Activated T-helper 2 cell treated with anti-CD3 and anti-CD28 coated beads, Interferon-gamma antibody, Interleukin-2, Interleukin-4, amounts not matched to agents 10 μg/mL and 5 μg/mL and 100 μg/mL, durations not matched to agents 14 hours and 24 hours and 36 hours (primary cell): ENCODE results near the gene ATXN2. TPM values are rescaled to one million over a fixed set of nuclear protein-coding genes. Genes with fewer than 3 reads are reported as not detected.
"Not testable (repeated sequence)": the region's sequence is repeated elsewhere in the genome, so short reads cannot be mapped to it uniquely, and the experiment has no call there.

Source experiments
- DNase-seq: peaks from one replicate; pipeline ENCODE4 v3.0.0; 2021; ENCODE audit warnings: low spot score
- H3K27ac Mint-ChIP-seq: one replicate; pipeline ENCODE4 v1.8.0; 2021; ENCODE audit warnings: mixed read lengths
- H3K27me3 Mint-ChIP-seq: one replicate; pipeline ENCODE4 v1.8.0; 2021; ENCODE audit warnings: low read depth, mixed read lengths
- H3K36me3 Mint-ChIP-seq: one replicate; pipeline ENCODE4 v1.8.0; 2021; ENCODE audit warnings: low read depth, mixed read lengths
- H3K4me1 Mint-ChIP-seq: one replicate; pipeline ENCODE4 v1.8.0; 2021; ENCODE audit warnings: low read depth, mixed read lengths
- H3K4me3 Mint-ChIP-seq: one replicate; pipeline ENCODE4 v1.8.0; 2021; ENCODE audit warnings: low read depth, mild to moderate bottlenecking, moderate library complexity, mixed read lengths
- H3K9me3 Mint-ChIP-seq: one replicate; pipeline ENCODE4 v1.8.0; 2021; ENCODE audit warnings: mixed read lengths
- intact Hi-C: fragments of 100-400 bp; cut with micrococcal nuclease; formaldehyde crosslinking; loops from one replicate; pipeline ENCODE4 v1.15.1; 2023
- total RNA-seq: library from RNA; stranded (reverse); gene quantifications from 2 replicates; pipeline ENCODE4 v1.2.3, GENCODE V29; 2022

Gene ATXN2
- total RNA-seq, 1 donor from 2014 or later = 51.6 TPM

GRCh38 chr12:111460111-111460510 lies 139.0 kb downstream of the ATXN2 start:
- not testable (repeated sequence) for H3K4me1 Mint-ChIP-seq, H3K27ac Mint-ChIP-seq

GRCh38 chr12:111458546-111459172 lies 140.5 kb downstream of the ATXN2 start:
- no peaks in the 10 kb centered on the region for H3K9me3 Mint-ChIP-seq
- peaks cover 25% of the 10 kb centered on the region for H3K36me3 Mint-ChIP-seq
- H3K27ac Mint-ChIP-seq = no peak overlapping the region
- H3K4me1 Mint-ChIP-seq = no peaks in the 10 kb centered on the region
- H3K4me3 Mint-ChIP-seq = no peak overlapping the region
- no peak for DNase-seq
- intact Hi-C loops = no loop called here
- no peaks in the 10 kb centered on the region for H3K27me3 Mint-ChIP-seq

More at GRCh38 chr12:111460111-111460510, 139.0 kb downstream of the ATXN2 start:
- intact Hi-C loops, H3K27me3 Mint-ChIP-seq, H3K4me3 Mint-ChIP-seq, DNase-seq, H3K9me3 Mint-ChIP-seq: not testable (repeated sequence)
- H3K36me3 Mint-ChIP-seq = peaks cover 23% of the 10 kb centered on the region

GRCh38 chr12:111457577-111457976 lies 141.5 kb downstream of the ATXN2 start:
- no peak overlapping the region for H3K27ac Mint-ChIP-seq

GRCh38 chr12:111457071-111457470 lies 142.0 kb downstream of the ATXN2 start:
- Mint-ChIP-seq H3K4me3 (no peak overlapping the region), H3K36me3 (peaks cover 31% of the 10 kb centered on the region), H3K4me1 (no peaks in the 10 kb centered on the region), H3K27me3 (no peaks in the 10 kb centered on the region), H3K27ac (no peak overlapping the region), H3K9me3 (no peaks in the 10 kb centered on the region)
- no peak for DNase-seq
- intact Hi-C loops = no loop called here

More at GRCh38 chr12:111457577-111457976, 141.5 kb downstream of the ATXN2 start:
- no peak for DNase-seq
- Mint-ChIP-seq H3K27me3 (no peaks in the 10 kb centered on the region), H3K9me3 (no peaks in the 10 kb centered on the region), H3K4me3 (no peak overlapping the region), H3K4me1 (no peaks in the 10 kb centered on the region), H3K36me3 (peaks cover 31% of the 10 kb centered on the region)
- intact Hi-C loops = no loop called here

GRCh38 chr12:111455448-111456320 lies 143.4 kb downstream of the ATXN2 start:
- Mint-ChIP-seq H3K4me3 (no peak overlapping the region), H3K4me1 (peaks cover 11% of the 10 kb centered on the region), H3K27ac (no peak overlapping the region), H3K9me3 (no peaks in the 10 kb centered on the region), H3K27me3 (no peaks in the 10 kb centered on the region), H3K36me3 (peaks cover 43% of the 10 kb centered on the region)
- intact Hi-C loops = no loop called here
- DNase-seq = no peak

GRCh38 chr12:111454716-111455447 lies 144.2 kb downstream of the ATXN2 start:
- H3K27me3 Mint-ChIP-seq = no peaks in the 10 kb centered on the region
- DNase-seq = no peak
- intact Hi-C loops = no loop called here
- H3K4me3 Mint-ChIP-seq = no peak overlapping the region
- H3K27ac Mint-ChIP-seq = no peak overlapping the region
- peaks cover 19% of the 10 kb centered on the region for H3K4me1 Mint-ChIP-seq
- H3K36me3 Mint-ChIP-seq = peaks cover 51% of the 10 kb centered on the region
- no peaks in the 10 kb centered on the region for H3K9me3 Mint-ChIP-seq

- Mint-ChIP-seq H3K27ac (no peak overlapping the region), H3K4me3 (no peak overlapping the region), H3K27me3 (no peaks in the 10 kb centered on the region), H3K36me3 (peaks cover 57% of the 10 kb centered on the region), H3K4me1 (peaks cover 25% of the 10 kb centered on the region), H3K9me3 (no peaks in the 10 kb centered on the region)
- intact Hi-C loops = no loop called here
- DNase-seq = no peak
Measured at GRCh38 chr12:111454311-111454710, 144.8 kb downstream of the ATXN2 start.

GRCh38 chr12:111453071-111453989 lies 145.8 kb downstream of the ATXN2 start:
- Mint-ChIP-seq H3K27ac (no peak overlapping the region), H3K9me3 (no peaks in the 10 kb centered on the region), H3K27me3 (no peaks in the 10 kb centered on the region), H3K4me1 (peaks cover 35% of the 10 kb centered on the region), H3K36me3 (peaks cover 67% of the 10 kb centered on the region), H3K4me3 (no peak overlapping the region)
- intact Hi-C loops = no loop called here
- no peak for DNase-seq

- Mint-ChIP-seq H3K27me3 (no peaks in the 10 kb centered on the region), H3K9me3 (no peaks in the 10 kb centered on the region), H3K4me3 (no peak overlapping the region), H3K27ac (no peak overlapping the region), H3K4me1 (peaks cover 40% of the 10 kb centered on the region), H3K36me3 (peaks cover 74% of the 10 kb centered on the region)
- no peak for DNase-seq
- intact Hi-C loops = loop anchor here (1.0 kb wide), 2 partner anchors 48 to 54 kb away; no protein-coding TSS in a partner anchor
Measured at GRCh38 chr12:111451649-111452129, 147.4 kb downstream of the ATXN2 start.

GRCh38 chr12:111451232-111451631 lies 147.9 kb downstream of the ATXN2 start:
- Mint-ChIP-seq H3K36me3 (peaks cover 76% of the 10 kb centered on the region), H3K27ac (no peak overlapping the region), H3K4me1 (peaks cover 45% of the 10 kb centered on the region)

GRCh38 chr12:111450676-111451075 lies 148.4 kb downstream of the ATXN2 start:
- Mint-ChIP-seq H3K4me3 (no peak overlapping the region), H3K9me3 (no peaks in the 10 kb centered on the region), H3K4me1 (peaks cover 50% of the 10 kb centered on the region), H3K27me3 (no peaks in the 10 kb centered on the region), H3K27ac (peak overlapping the region; percentile 3), H3K36me3 (peaks cover 76% of the 10 kb centered on the region)
- intact Hi-C loops = loop anchor here (1.0 kb wide), 2 partner anchors 47 to 53 kb away; no protein-coding TSS in a partner anchor
- no peak for DNase-seq

More at GRCh38 chr12:111451232-111451631, 147.9 kb downstream of the ATXN2 start:
- intact Hi-C loops = loop anchor here (1.0 kb wide), 2 partner anchors 48 to 54 kb away; no protein-coding TSS in a partner anchor
- H3K4me3 Mint-ChIP-seq = no peak overlapping the region
- no peak for DNase-seq
- H3K27me3 Mint-ChIP-seq = no peaks in the 10 kb centered on the region
- no peaks in the 10 kb centered on the region for H3K9me3 Mint-ChIP-seq
